Breast epithelium (tissue), 3 donors: ENCODE data around the gene SLC25A10.

Experiments used
- CTCF ChIP-seq, 3 donors: fragments of 450-650 bp; IDR thresholded peaks; one replicate each; pipeline ENCODE4 v1.5.1; 2016 to 2017; ENCODE audit warnings: antibody characterized with exemption in 3 of 3, mild to moderate bottlenecking in 3 of 3, moderate library complexity in 3 of 3
- POLR2A ChIP-seq: fragments of 450-650 bp; IDR thresholded peaks from one replicate; pipeline ENCODE4 v1.6.1; 2016; ENCODE audit warnings: antibody characterized with exemption, mild to moderate bottlenecking, moderate library complexity
- POLR2AphosphoS5 ChIP-seq, 3 donors: sonication (generic); formaldehyde crosslinking; IDR thresholded peaks; one replicate each; pipeline ENCODE4 v1.6.1; 2017; ENCODE audit warnings: antibody characterized with exemption in 3 of 3

DNA sequence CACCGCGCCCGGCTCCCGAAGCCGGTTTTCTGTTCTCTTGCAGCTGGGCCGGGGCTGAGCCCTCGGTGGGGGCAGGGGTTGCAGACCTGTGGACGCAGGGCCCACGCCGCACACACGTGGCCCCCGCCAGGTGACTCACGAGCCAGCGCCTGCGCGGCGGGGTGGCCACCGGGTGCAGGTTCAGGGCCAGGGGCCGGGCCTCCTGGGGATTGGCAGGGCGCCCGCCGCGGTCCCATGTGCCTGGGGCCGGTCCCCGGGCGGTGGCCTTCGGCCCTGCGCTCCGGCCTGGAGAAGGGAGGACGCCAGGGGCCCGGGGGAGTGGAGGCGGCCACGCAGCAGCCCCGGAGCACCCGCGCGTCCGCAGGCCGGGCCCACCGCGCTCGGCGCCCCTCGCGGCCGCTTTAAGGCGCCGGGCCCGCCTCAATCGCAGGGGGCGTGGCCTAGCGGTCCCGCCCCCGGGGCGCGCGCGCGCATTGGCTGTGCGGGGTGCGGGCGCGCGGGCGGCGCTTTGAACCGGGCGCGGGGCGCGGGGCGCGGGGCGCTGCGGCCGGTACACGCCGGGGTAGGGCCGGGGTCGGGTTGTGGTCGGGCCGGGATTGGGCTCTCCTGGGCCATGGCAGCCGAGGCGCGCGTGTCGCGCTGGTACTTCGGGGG is at the start of gene SLC25A10:
- peak in 1 of 3 donors; percentile 51 for TF ChIP-seq CTCF (IDR thresholded peaks at IDR 0.05)
- TF ChIP-seq POLR2AphosphoS5 (IDR thresholded peaks at IDR 0.05): no peak
- no peak for TF ChIP-seq POLR2A
